ENCODE data around the gene S100A7.

S100A7 gene

DNA sequence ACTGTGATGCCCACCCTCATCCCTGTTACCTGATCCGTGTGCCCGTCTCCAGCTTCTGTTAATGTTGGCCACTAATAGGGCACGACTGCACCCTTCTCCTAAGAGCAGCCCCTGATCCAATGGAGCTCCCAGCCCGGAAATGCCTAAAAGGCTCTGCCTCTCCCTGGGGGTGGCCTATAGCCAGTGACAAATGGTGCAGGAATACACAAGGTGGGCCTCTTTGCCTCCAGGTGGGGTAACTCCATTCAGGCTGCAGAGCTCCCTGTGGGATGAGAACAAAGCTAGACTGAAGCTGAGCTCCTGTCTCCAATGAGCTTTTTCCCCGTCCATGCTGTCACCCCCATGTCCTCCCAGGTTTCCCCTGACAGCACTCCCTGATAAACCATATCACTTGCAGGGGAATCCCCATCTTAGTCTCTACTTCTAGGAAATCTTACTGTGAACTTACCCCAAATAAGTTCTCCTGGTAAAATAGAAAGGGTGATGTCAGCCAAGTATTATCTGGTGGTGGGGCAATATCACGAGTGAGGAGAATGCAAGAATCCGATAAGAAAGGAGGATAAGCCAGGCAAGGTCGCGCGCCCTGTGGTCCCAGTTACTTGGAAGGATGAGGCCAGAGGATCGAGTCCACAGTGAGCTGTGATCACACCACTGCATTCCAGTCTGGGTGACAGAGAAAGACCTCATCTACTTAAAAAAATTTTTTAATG lies 25.6 kb downstream of the S100A7 start:
- Histone ChIP-seq H3F3A (ENCODE audit: control insufficient read depth, insufficient read depth) (no peaks in the 10 kb centered on the region), H3K4me3 (ENCODE audit: low read length) (no peak overlapping the region), H3K27ac (ENCODE audit: low read depth, low read length) (no peak overlapping the region), H3K4me1 (ENCODE audit: control insufficient read depth, low read length) (no peaks in the 10 kb centered on the region), H3K9me3 (ENCODE audit: control insufficient read depth, insufficient read depth, low read length) (no peaks in the 10 kb centered on the region), H3K36me3 (ENCODE audit: control insufficient read depth, low read length) (no peaks in the 10 kb centered on the region), H3K27me3 (ENCODE audit: control insufficient read depth, low read length) (no peaks in the 10 kb centered on the region), H3K4me2 (ENCODE audit: low read length) (no peak overlapping the region), H3K79me2 (ENCODE audit: control insufficient read depth, low read length) (no peaks in the 10 kb centered on the region), H4K20me1 (ENCODE audit: control insufficient read depth, insufficient read depth, low read depth, low read length) (no peaks in the 10 kb centered on the region), H3K9me2 (replicated peaks; ENCODE audit: control insufficient read depth, low read length) (no peaks in the 10 kb centered on the region)
- TF ChIP-seq EZH2phosphoT487 (IDR thresholded peaks at IDR 0.05; ENCODE audit: borderline replicate concordance, low read length), result no peak

DNA sequence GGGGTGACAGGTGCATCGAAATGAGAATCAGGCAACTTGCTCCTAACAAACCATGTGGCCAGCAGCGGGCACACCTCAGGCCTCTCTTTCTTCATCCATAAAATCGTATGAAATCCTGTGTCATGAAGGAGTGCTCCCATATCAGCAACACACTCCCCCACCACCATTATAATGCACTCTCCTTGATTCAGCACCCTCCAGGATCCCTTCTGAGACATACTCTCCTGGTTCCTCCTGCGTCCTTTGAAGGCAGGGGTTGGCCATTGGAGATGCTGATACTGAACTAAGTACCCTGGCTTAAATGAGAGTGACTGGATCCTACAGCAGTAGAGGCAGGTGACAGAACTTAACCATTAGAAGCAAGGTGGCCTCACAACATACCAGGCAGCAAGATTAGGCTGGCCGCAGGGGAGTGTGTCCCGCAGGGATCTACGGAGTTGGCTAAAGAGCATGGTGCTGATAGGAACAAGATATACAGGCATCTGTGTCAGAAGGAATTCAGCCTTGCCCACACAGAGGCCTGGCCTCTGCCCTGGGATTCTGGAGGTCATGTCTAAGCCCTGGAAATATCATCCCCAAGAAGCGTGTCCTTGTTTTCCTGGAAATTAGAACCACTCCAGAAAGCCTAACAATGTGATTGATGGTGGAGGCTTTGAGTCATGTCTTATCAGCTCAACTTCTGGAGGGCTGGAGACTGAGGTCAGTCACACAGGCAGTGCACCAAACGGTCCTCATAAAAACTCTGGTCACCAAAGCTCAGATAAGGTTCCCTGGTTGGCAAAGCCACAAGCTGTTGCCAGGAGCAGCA lies 27.4 kb downstream of the S100A7 start:
- Histone ChIP-seq H3K9me2 (replicated peaks; ENCODE audit: control insufficient read depth, low read length) (no peaks in the 10 kb centered on the region), H3K9me3 (ENCODE audit: control insufficient read depth, insufficient read depth, low read length) (no peaks in the 10 kb centered on the region), H3K4me2 (ENCODE audit: low read length) (no peak overlapping the region), H3F3A (ENCODE audit: control insufficient read depth, insufficient read depth) (no peaks in the 10 kb centered on the region), H3K27me3 (ENCODE audit: control insufficient read depth, low read length) (no peaks in the 10 kb centered on the region), H3K79me2 (ENCODE audit: control insufficient read depth, low read length) (no peaks in the 10 kb centered on the region), H4K20me1 (ENCODE audit: control insufficient read depth, insufficient read depth, low read depth, low read length) (no peaks in the 10 kb centered on the region), H3K4me1 (ENCODE audit: control insufficient read depth, low read length) (no peaks in the 10 kb centered on the region), H3K4me3 (ENCODE audit: low read length) (no peak overlapping the region), H3K36me3 (ENCODE audit: control insufficient read depth, low read length) (no peaks in the 10 kb centered on the region), H3K27ac (ENCODE audit: low read depth, low read length) (no peak overlapping the region)
- TF ChIP-seq CTCF (IDR thresholded peaks at IDR 0.05; ENCODE audit: low read depth, low read length, poor library complexity, severe bottlenecking), result no peak
- TF ChIP-seq EZH2phosphoT487 (IDR thresholded peaks at IDR 0.05; ENCODE audit: borderline replicate concordance, low read length), result no peak

DNA sequence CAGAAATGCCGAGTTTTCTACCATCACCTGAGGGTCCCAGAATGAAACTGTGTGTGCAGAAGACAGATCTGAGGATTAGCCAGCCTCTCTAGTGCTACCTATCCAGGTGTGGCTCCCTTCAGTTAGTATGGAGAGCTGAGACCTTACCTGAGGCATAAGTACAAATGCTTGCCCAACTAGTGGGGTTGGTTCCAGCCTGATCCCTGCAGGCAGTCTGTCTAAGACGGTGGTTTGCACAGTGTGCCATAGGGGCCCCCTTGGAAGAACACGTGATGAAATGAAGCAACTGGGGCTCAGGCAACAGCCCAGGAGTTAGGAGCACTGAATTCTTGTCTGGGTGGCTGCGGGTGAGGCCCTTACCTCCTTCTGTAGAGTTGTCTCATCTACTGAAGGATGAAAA lies 28.5 kb downstream of the S100A7 start:
- Histone ChIP-seq H3K9me2 (replicated peaks; ENCODE audit: control insufficient read depth, low read length) (no peaks in the 10 kb centered on the region), H3K9me3 (ENCODE audit: control insufficient read depth, insufficient read depth, low read length) (no peaks in the 10 kb centered on the region), H3K4me3 (ENCODE audit: low read length) (no peak overlapping the region), H3K4me1 (ENCODE audit: control insufficient read depth, low read length) (no peaks in the 10 kb centered on the region), H3K79me2 (ENCODE audit: control insufficient read depth, low read length) (no peaks in the 10 kb centered on the region), H3K27ac (ENCODE audit: low read depth, low read length) (no peak overlapping the region), H4K20me1 (ENCODE audit: control insufficient read depth, insufficient read depth, low read depth, low read length) (no peaks in the 10 kb centered on the region), H3K36me3 (ENCODE audit: control insufficient read depth, low read length) (no peaks in the 10 kb centered on the region), H3F3A (ENCODE audit: control insufficient read depth, insufficient read depth) (no peaks in the 10 kb centered on the region), H3K4me2 (ENCODE audit: low read length) (no peak overlapping the region), H3K27me3 (ENCODE audit: control insufficient read depth, low read length) (no peaks in the 10 kb centered on the region)
- TF ChIP-seq CTCF (IDR thresholded peaks at IDR 0.05; ENCODE audit: low read depth, low read length, poor library complexity, severe bottlenecking) (no peak), EZH2phosphoT487 (IDR thresholded peaks at IDR 0.05; ENCODE audit: borderline replicate concordance, low read length) (no peak)

DNA sequence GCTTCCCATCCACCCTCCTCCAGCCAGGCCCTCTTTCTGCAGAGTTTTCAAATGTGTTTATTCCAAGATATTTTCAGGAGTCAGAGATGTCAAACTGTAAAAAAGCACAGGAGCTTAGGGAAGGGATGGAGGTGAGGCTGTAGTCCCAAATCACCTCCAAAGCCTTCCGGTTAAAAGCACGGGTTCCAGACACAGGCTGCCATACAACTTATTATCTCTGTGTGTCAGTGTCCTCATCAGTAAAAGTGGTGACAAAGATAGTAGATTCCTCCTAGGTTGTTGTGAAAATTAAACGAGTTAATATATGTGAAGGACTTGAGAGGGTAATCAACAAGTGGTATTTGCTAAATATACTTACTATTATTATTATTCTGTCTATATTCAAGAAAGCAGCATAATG lies 29.0 kb downstream of the S100A7 start:
- Histone ChIP-seq H3K36me3 (ENCODE audit: control insufficient read depth, low read length) (no peaks in the 10 kb centered on the region), H3K4me2 (ENCODE audit: low read length) (no peak overlapping the region), H3K4me3 (ENCODE audit: low read length) (no peak overlapping the region), H3K9me3 (ENCODE audit: control insufficient read depth, insufficient read depth, low read length) (no peaks in the 10 kb centered on the region), H3K27ac (ENCODE audit: low read depth, low read length) (no peak overlapping the region), H3K79me2 (ENCODE audit: control insufficient read depth, low read length) (no peaks in the 10 kb centered on the region), H3F3A (ENCODE audit: control insufficient read depth, insufficient read depth) (no peaks in the 10 kb centered on the region), H3K27me3 (ENCODE audit: control insufficient read depth, low read length) (no peaks in the 10 kb centered on the region; the same call in 1 of the 2 replicates), H3K9me2 (replicated peaks; ENCODE audit: control insufficient read depth, low read length) (no peaks in the 10 kb centered on the region), H3K4me1 (ENCODE audit: control insufficient read depth, low read length) (no peaks in the 10 kb centered on the region), H4K20me1 (ENCODE audit: control insufficient read depth, insufficient read depth, low read depth, low read length) (no peaks in the 10 kb centered on the region)
- TF ChIP-seq CTCF (IDR thresholded peaks at IDR 0.05; ENCODE audit: low read depth, low read length, poor library complexity, severe bottlenecking) (no peak), EZH2phosphoT487 (IDR thresholded peaks at IDR 0.05; ENCODE audit: borderline replicate concordance, low read length) (no peak)

Data from DOHH2 (cell line).